OCI-LY3 (cell line): ENCODE results near the gene SCPEP1.

Experiments
- EZH2phosphoT487 ChIP-seq: fragments of 200-600 bp; shearing (Covaris generic); IDR thresholded peaks from 2 replicates; pipeline ENCODE4 v1.6.1; 2018; ENCODE audit warnings: antibody characterized with exemption, mixed run types, low read depth
- TF ChIP-seq, protein P1 (sequence below): fragments of 200-600, 300-600 bp; sonication (generic); IDR thresholded peaks from 2 replicates; pipeline ENCODE4 v1.5.1; 2014; ENCODE audit warnings: antibody characterized with exemption, low read length, low read depth

GRCh38 chr17:56943505-56944125 is 34.3 kb upstream of the SCPEP1 start:
- TF ChIP-seq, protein P1, sequence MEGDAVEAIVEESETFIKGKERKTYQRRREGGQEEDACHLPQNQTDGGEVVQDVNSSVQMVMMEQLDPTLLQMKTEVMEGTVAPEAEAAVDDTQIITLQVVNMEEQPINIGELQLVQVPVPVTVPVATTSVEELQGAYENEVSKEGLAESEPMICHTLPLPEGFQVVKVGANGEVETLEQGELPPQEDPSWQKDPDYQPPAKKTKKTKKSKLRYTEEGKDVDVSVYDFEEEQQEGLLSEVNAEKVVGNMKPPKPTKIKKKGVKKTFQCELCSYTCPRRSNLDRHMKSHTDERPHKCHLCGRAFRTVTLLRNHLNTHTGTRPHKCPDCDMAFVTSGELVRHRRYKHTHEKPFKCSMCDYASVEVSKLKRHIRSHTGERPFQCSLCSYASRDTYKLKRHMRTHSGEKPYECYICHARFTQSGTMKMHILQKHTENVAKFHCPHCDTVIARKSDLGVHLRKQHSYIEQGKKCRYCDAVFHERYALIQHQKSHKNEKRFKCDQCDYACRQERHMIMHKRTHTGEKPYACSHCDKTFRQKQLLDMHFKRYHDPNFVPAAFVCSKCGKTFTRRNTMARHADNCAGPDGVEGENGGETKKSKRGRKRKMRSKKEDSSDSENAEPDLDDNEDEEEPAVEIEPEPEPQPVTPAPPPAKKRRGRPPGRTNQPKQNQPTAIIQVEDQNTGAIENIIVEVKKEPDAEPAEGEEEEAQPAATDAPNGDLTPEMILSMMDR, result no peak
- TF ChIP-seq EZH2phosphoT487, result no peak
